HFFc6 (cell line): ENCODE results near the gene FNDC1. TPM values are rescaled to one million over a fixed set of nuclear protein-coding genes. Genes with fewer than 3 reads are reported as not detected.
A peak's percentile ranks its signal among the peaks of the same experiment; 100 is the strongest.

Experiments
- DNase-seq: peaks from one replicate; pipeline ENCODE4 v3.0.0-alpha.2; 2018
- H3K27ac Mint-ChIP-seq: 2 replicates; pipeline ENCODE4 v1.8.0; 2020; ENCODE audit warnings: mild to moderate bottlenecking, mixed read lengths
- H3K27me3 Mint-ChIP-seq: 2 replicates; pipeline ENCODE4 v1.8.0; 2021; ENCODE audit warnings: mild to moderate bottlenecking, moderate library complexity, mixed read lengths; ENCODE audit not compliant: insufficient read depth
- H3K36me3 Mint-ChIP-seq: 2 replicates; pipeline ENCODE4 v1.8.0; 2021; ENCODE audit warnings: low read depth, mixed read lengths
- H3K4me1 Mint-ChIP-seq: 2 replicates; pipeline ENCODE4 v1.8.0; 2020; ENCODE audit warnings: low read depth, mixed read lengths
- H3K4me3 Mint-ChIP-seq: 2 replicates; pipeline ENCODE4 v1.8.0; 2020; ENCODE audit warnings: mild to moderate bottlenecking, moderate library complexity, mixed read lengths
- H3K9me3 Mint-ChIP-seq: 2 replicates; pipeline ENCODE4 v1.8.0; 2020; ENCODE audit warnings: mild to moderate bottlenecking, mixed read lengths
- total RNA-seq, 6 experiments: library from RNA; stranded (reverse); fragmentation: NEBNext Ultra II Directional; extraction: Animal tissue kit (Norgen Biotek cat#: 25700); gene quantifications; 2 replicates in 1 of 6; 3 replicates in 5 of 6; pipeline ENCODE4 v1.2.3, GENCODE V29; 2021
- TF ChIP-seq, protein P1 (sequence below): fragments of 200-600 bp; sonication (generic); IDR thresholded peaks from 2 replicates; pipeline ENCODE4 v1.5.0; 2021; ENCODE audit warnings: antibody characterized with exemption, mild to moderate bottlenecking

Gene FNDC1
- total RNA-seq, 6 experiments from 2014 or later, result not detected

DNA sequence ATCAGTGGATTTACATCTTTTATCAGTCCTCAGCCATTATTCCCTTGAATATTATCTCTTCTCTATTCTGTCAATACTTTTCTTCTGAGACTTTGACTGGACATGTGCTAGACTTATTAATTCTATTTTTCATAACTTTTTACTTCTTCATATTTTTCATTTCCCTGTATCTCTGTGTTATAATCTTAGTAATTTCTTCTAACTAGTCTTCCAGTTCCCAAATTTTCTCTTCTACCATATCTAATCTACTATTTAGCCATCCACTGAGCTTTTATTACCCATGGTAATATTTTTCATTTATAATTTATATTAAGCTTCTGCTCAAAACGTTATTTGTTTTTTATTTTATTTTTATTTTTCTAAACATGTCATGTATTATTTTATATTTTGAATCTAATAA, 13.1 kb upstream of the FNDC1 start:
- Mint-ChIP-seq H3K9me3 (peaks cover 12% of the 10 kb centered on the region), H3K36me3 (peaks cover 7% of the 10 kb centered on the region; the same call in 1 of the 2 replicates), H3K27ac (no peak overlapping the region), H3K4me3 (no peak overlapping the region), H3K27me3 (peaks cover 17% of the 10 kb centered on the region), H3K4me1 (peaks cover 5% of the 10 kb centered on the region; the same call in 1 of the 2 replicates)
- no peak for DNase-seq
- TF ChIP-seq, protein P1, sequence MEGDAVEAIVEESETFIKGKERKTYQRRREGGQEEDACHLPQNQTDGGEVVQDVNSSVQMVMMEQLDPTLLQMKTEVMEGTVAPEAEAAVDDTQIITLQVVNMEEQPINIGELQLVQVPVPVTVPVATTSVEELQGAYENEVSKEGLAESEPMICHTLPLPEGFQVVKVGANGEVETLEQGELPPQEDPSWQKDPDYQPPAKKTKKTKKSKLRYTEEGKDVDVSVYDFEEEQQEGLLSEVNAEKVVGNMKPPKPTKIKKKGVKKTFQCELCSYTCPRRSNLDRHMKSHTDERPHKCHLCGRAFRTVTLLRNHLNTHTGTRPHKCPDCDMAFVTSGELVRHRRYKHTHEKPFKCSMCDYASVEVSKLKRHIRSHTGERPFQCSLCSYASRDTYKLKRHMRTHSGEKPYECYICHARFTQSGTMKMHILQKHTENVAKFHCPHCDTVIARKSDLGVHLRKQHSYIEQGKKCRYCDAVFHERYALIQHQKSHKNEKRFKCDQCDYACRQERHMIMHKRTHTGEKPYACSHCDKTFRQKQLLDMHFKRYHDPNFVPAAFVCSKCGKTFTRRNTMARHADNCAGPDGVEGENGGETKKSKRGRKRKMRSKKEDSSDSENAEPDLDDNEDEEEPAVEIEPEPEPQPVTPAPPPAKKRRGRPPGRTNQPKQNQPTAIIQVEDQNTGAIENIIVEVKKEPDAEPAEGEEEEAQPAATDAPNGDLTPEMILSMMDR, result no peak

DNA sequence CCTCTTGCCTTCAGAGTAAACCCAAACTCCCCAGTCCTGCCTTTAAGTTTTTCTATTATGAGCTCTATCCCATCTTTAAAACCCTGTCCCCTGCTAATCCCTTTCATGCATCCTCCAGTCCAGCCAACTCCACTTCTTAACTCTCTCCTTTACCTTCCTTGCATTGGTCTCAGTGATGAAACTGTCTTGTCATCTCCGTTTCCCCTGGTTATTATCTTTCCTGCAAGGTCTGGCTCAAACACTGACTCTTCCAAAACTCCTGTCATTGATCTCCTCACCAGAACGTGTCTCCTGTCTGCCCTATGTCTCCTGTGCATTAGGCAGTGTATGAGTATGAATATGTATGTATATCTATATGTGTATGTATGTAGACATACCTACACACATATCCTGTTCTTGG, 11.8 kb upstream of the FNDC1 start:
- TF ChIP-seq, protein P1, result no peak
- H3K4me1 Mint-ChIP-seq, result no peaks in the 10 kb centered on the region
- no peak overlapping the region for H3K4me3 Mint-ChIP-seq
- H3K9me3 Mint-ChIP-seq, result peaks cover 12% of the 10 kb centered on the region
- H3K36me3 Mint-ChIP-seq, result peaks cover 7% of the 10 kb centered on the region; the same call in 1 of the 2 replicates
- H3K27me3 Mint-ChIP-seq, result peaks cover 21% of the 10 kb centered on the region
- no peak overlapping the region for H3K27ac Mint-ChIP-seq
- DNase-seq, result no peak

DNA sequence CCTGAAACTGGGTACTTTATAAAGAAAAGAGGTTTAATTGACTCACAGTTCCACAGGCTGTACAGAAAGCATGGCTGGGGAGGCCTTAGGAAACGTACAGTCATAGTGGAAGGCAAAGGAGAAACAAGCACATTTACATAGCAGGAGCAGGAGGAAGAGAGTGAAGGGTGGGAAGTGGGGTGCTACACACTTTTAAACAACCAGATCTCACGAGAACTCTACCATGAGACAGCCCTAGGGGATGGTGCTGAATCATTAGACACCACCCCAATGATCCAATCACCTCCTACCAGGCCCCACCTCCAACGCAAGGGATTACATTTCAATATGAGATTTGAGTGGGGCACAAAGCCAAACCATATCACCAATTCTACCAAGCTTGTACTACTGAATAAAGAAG, 7.4 kb upstream of the FNDC1 start:
- Mint-ChIP-seq H3K4me1 (peaks cover 14% of the 10 kb centered on the region), H3K27ac (no peak overlapping the region), H3K9me3 (0 out of 2 replicates have a peak, but pooled peaks cover 3% of the 10 kb centered on the region), H3K4me3 (no peak overlapping the region), H3K27me3 (peaks cover 43% of the 10 kb centered on the region), H3K36me3 (no peaks in the 10 kb centered on the region)
- TF ChIP-seq, protein P1, result no peak
- DNase-seq, result no peak

DNA sequence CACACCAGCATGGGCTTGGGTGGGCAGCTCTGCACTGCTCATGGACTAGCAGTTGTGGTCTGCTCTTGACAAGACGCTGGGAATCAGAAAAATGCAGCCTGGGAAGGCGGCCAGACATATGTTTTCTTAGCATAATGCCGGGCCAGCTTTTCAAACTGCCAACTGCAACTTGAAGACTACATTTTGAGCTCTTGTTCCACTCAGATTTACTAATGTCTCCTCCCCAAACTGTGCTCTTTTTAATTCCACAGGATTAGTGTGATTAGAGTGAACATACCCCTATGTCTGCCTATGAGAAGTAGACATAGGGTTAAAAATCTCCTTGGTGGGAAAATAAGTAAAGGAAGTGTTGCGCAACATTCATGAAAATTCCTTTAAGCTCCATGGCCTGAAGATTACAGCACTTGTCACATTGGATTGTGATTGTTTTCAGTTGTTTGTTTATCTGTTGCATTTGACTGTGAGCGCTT, 5.3 kb upstream of the FNDC1 start:
- no peak for DNase-seq
- peaks cover 21% of the 10 kb centered on the region for H3K4me1 Mint-ChIP-seq
- no peaks in the 10 kb centered on the region for H3K36me3 Mint-ChIP-seq
- H3K9me3 Mint-ChIP-seq, result no peaks in the 10 kb centered on the region; the same call in 1 of the 2 replicates
- H3K27me3 Mint-ChIP-seq, result peaks cover 55% of the 10 kb centered on the region
- H3K27ac Mint-ChIP-seq, result no peak overlapping the region
- TF ChIP-seq, protein P1, result no peak
- H3K4me3 Mint-ChIP-seq, result no peak overlapping the region

DNA sequence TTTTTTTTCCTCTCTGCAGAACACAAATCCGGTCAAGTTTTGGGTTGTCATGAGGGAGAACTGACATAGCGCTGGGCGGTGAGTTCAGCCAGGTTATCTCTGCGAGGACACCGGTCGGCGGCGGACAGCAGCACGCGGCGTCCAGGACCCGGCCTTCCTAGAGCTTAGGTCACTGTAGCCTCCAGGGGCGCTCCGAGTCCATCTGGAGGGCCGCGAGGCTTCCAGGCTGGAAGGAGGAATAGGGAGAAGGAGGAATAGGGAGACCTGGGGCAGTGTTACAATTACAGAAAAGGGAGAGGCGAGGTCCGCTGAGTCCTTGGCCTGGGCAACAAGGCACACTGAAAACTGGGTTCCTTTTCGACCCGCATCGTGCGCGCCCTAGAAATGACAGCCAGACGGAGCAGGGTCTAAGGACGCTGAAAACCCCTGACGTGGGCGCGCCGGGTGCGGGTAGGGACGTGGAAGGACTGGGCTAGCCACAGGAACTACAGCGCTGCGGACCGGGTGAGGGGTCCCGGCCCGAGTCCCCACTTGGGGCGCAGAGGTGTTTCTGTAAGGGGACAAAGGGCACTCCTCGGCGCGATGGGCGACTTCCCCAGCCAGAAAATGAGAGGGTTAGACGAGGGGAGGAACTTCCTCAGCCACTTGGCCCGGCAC, 536 bp upstream of the FNDC1 start:
- Mint-ChIP-seq H3K4me3 (peak overlapping the region; percentile 39; the same call in 1 of the 2 replicates), H3K9me3 (no peaks in the 10 kb centered on the region; the same call in 1 of the 2 replicates), H3K4me1 (peaks cover 35% of the 10 kb centered on the region), H3K27me3 (peaks cover 61% of the 10 kb centered on the region), H3K27ac (no peak overlapping the region), H3K36me3 (no peaks in the 10 kb centered on the region)
- TF ChIP-seq, protein P1, result peak; percentile 39; the same call in 1 of the 2 replicates
- no peak for DNase-seq
